Measurements from ENCODE around the gene FOXI1. TPM values are rescaled to one million over a fixed set of nuclear protein-coding genes. Genes with fewer than 3 reads are reported as not detected.
"Not testable (repeated sequence)": the region's sequence is repeated elsewhere in the genome, so short reads cannot be mapped to it uniquely, and the experiment has no call there.

Gene FOXI1
- total RNA-seq, 3 donors from 2014 or later, result not detected

DNA sequence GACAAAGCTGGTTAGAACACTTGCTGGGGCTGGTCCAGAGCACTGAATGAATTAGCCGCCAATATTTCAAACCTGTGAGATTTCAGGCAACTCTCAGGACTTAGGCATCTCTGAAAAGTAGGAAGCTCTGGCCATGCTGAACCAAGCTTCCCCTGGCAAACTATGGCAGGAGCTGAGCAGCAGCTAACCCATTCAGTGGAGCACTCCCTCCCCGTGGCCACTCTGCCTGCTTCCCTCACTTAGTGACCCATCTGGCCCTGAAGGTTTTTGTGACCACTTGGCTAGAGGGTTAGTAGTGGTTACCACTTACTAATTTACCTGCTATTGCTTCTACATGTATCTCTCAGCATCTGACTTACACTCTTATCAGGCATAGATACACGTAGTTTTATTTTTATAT, 25.5 kb downstream of the FOXI1 start:
- Mint-ChIP-seq H3K36me3 (ENCODE audit: insufficient read depth) (no peaks in the 10 kb centered on the region), H3K9me3 (peaks cover 12% of the 10 kb centered on the region), H3K27me3 (ENCODE audit: low read depth) (peaks cover 21% of the 10 kb centered on the region), H3K4me3 (no peak overlapping the region), H3K4me1 (ENCODE audit: low read depth) (no peaks in the 10 kb centered on the region)
- ATAC-seq (no peak), DNase-seq (no peak)

DNA sequence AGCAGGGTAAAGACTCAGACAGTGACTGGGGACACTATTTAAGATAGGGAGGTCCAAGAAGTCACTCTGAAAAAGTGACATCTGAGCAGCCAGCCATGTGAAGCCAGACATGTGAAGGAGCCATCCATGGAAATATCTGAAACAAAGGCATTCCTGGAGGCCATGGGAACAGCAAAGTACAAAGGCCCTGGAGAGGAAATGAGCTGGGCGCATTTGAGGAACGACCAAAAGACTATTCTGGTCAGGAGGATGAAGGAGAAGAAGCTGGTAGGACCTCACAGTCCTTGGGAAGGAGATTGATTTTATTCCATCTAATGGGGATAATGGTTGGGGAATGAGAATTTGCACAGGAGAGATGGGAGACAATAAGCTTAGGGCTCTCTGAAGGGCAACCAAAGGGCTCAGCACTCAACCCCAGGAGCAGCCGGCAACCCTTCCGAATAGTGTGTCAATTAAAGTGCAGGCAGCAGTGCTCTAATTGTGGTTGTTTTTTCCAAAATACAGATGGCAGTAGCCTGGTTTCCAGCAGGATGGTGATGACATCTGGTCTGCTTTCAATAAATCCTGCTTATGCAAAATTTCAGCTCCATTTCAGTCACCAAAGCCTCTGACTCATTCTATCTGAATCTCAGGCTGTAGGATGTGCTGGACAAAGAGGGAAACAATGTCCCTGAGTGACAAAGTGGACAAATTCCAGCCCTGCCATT, 26.7 kb downstream of the FOXI1 start:
- ATAC-seq, result no peak
- peaks cover 18% of the 10 kb centered on the region for H3K27me3 Mint-ChIP-seq (ENCODE audit: low read depth)
- DNase-seq, result no peak
- H3K4me1 Mint-ChIP-seq (ENCODE audit: low read depth), result no peaks in the 10 kb centered on the region
- H3K9me3 Mint-ChIP-seq, result peaks cover 4% of the 10 kb centered on the region
- no peak overlapping the region for H3K4me3 Mint-ChIP-seq
- H3K36me3 Mint-ChIP-seq (ENCODE audit: insufficient read depth), result no peaks in the 10 kb centered on the region

DNA sequence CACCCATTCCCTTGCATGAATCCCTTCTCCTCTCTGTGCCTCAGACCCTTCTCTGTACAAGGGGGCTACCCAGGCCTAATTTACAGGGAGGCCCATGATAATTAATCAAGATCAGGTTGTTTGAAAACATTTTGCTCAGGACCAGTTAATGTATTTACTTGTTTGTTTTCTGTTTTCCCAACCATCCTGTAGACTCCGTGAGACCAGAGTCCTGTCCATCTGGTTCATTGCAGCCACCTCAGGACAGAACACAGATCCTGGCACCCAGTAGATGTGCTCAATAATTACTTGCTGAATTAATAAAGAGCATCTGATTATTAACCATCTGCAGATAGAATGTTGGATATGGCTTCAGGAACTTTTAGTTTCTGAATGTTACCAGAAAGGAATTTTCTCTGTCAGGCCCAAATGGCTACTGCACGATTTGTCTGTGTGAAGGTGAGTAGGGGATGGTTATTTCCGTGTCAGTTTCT, 27.3 kb downstream of the FOXI1 start:
- no peak for DNase-seq
- Mint-ChIP-seq H3K4me3 (no peak overlapping the region), H3K9me3 (peaks cover 4% of the 10 kb centered on the region), H3K36me3 (ENCODE audit: insufficient read depth) (no peaks in the 10 kb centered on the region), H3K27me3 (ENCODE audit: low read depth) (peaks cover 13% of the 10 kb centered on the region), H3K4me1 (ENCODE audit: low read depth) (no peaks in the 10 kb centered on the region)
- no peak for ATAC-seq

DNA sequence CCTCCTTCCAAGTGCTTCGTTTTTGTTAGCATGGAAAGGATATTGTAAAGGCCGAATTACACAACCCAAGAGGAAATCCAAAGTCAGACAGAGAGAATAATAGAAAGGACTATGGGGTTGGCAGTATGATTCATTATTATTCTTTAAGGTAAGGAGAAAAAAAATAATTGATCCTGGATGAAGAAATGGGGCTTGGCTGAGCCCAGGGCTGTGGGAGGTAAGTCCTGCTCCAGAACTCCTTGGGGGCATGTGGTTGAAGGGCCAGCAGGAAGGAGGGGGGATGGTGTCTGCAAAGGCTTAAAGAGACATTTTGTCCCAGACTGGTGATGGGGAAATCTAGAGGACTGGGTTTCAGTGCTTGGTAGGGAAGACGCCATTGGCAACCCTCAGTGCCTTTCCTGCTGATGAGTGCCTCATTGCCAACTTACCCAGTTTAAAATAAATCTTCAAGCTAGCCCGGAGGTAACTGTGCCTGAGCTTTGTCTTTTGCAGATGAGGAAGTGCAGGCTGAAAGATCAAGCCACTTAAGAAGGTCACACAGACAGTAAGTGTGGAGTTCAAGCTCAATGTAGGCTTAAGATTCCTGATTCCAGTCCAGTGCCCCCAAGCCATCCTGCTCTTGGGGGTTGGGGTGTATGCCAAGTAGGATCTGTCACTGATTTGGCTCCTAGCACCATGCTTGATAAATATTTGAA, 30.2 kb downstream of the FOXI1 start:
- Mint-ChIP-seq H3K27me3 (ENCODE audit: low read depth) (peaks cover 9% of the 10 kb centered on the region), H3K4me3 (no peak overlapping the region), H3K4me1 (ENCODE audit: low read depth) (no peaks in the 10 kb centered on the region), H3K9me3 (no peaks in the 10 kb centered on the region), H3K36me3 (ENCODE audit: insufficient read depth) (no peaks in the 10 kb centered on the region)
- DNase-seq (no peak), ATAC-seq (no peak)

DNA sequence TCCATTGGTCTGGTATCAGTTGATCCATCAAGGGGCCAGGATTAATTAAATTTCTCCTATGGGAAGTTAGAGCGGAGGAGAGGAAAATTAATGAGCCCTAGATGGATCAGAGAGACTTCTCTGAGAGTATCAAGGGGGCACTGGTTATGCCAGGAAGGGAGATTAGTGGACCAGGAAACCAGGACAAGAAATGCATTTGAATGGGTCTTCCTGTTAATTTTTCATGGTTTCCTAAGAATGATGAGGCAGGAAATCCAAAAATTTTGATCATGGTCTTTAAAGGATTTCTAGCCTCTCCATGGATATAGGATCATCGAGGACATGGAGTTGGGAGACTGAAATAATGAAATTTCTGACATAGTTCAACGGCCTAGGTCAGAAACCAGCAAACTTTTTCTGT, 30.8 kb downstream of the FOXI1 start:
- Mint-ChIP-seq H3K36me3 (ENCODE audit: insufficient read depth) (no peaks in the 10 kb centered on the region), H3K27me3 (ENCODE audit: low read depth) (peaks cover 11% of the 10 kb centered on the region), H3K9me3 (no peaks in the 10 kb centered on the region), H3K4me1 (ENCODE audit: low read depth) (no peaks in the 10 kb centered on the region), H3K4me3 (no peak overlapping the region)
- ATAC-seq (no peak), DNase-seq (no peak)

DNA sequence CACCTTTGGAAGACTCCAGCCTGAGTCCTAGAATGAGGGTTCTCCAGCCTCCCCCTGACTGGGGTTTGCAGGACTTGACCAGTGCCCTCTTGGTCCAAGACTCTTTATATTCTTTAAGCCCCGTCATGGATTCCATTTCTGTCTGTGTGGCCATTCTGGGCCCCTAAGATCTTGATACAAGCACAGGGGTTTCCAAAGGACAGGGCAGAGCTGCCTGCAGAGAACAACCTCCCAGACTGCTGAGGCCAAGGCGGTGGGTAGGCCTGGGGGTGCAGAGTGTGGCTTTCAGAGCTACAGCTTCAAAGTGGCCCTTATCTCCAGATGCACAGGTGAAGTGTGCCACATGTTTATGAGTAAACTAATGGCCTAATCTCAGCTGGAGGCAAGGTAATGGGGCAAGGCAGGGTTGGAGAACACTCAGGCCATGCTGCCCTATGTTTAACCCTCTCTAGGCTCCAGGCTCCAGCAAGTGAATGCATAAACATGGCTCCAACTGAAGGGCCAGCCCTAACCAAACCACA, 32.1 kb downstream of the FOXI1 start:
- H3K4me1 Mint-ChIP-seq (ENCODE audit: low read depth), result no peaks in the 10 kb centered on the region
- H3K9me3 Mint-ChIP-seq, result no peaks in the 10 kb centered on the region
- no peaks in the 10 kb centered on the region for H3K36me3 Mint-ChIP-seq (ENCODE audit: insufficient read depth)
- H3K27me3 Mint-ChIP-seq (ENCODE audit: low read depth), result peaks cover 12% of the 10 kb centered on the region
- H3K4me3 Mint-ChIP-seq, result no peak overlapping the region
- DNase-seq (no peak), ATAC-seq (no peak)

DNA sequence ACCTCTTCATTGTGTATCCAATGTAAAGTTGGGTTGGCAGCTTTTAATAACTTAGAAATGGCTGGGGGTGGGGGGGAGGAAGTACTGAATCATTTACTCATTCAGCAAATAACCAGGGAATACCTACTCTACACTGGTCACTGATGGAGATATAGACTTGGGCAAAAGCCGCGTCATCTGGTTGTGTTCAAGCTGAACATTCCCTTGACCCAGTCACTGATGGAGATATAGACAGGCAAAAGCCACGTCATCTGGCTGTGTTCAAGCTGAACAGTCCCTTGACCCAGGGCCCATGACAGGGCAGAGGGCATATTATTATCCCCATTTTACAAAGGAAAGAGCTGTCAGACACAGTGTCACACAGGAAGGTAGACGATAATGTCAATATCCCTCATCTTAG, 32.6 kb downstream of the FOXI1 start:
- DNase-seq (no peak), ATAC-seq (no peak)
- Mint-ChIP-seq H3K9me3 (no peaks in the 10 kb centered on the region), H3K4me3 (no peak overlapping the region), H3K4me1 (ENCODE audit: low read depth) (no peaks in the 10 kb centered on the region), H3K27me3 (ENCODE audit: low read depth) (peaks cover 12% of the 10 kb centered on the region), H3K36me3 (ENCODE audit: insufficient read depth) (no peaks in the 10 kb centered on the region)

DNA sequence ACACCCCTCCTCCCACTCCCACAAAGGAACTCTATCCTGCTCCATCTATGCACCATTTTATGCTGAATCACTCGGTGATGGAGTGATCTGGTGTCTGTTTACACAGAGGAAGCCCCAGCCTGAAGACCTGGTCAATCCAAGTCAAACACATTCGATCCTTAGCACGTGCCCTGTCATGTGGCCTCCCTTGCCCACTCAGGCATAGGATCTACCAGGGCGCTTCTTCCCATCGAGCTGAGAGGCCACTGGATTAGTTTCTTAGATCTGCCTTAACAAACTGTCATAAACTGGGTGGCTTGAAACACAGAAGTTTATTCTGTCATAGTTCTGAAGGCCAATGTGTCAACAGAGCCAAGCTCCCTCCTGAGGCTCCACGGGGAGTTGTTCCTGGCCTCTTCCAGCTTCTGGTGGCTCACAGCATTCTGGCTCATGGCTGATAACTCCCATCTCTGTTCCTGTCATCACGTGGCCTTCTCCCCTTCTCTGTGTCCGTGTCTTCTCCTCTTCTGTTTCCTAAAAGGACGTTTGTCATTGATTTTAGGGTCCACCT, 34.2 kb downstream of the FOXI1 start:
- Mint-ChIP-seq H3K4me1 (ENCODE audit: low read depth) (no peaks in the 10 kb centered on the region), H3K4me3 (no peak overlapping the region), H3K36me3 (ENCODE audit: insufficient read depth) (no peaks in the 10 kb centered on the region), H3K27me3 (ENCODE audit: low read depth) (peaks cover 10% of the 10 kb centered on the region), H3K9me3 (no peaks in the 10 kb centered on the region)
- no peak for ATAC-seq
- no peak for DNase-seq

DNA sequence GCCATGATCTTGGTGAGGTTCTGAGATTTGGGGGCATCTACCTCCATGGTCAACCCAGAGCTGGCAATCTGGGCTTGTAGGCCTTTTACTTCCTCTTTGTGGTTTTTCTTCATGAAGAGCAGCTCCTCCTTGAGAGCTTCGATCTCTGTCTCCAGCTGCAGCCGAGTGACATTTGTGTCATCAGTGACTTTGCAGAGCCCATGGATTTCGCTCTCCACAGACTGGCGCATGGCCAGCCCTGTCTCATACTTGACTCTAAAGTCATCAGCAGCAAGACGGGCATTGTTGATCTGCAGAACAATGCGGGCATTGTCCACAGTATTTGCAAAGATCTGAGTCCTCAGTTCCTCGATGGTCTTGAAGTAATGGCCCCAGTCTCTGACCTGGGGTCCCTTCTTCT, 35.5 kb downstream of the FOXI1 start:
- H3K27me3 Mint-ChIP-seq (ENCODE audit: low read depth), result peaks cover 10% of the 10 kb centered on the region
- not testable (repeated sequence) for DNase-seq; ATAC-seq; H3K4me1 Mint-ChIP-seq (ENCODE audit: low read depth); H3K9me3 Mint-ChIP-seq; H3K4me3 Mint-ChIP-seq; H3K36me3 Mint-ChIP-seq (ENCODE audit: insufficient read depth)

DNA sequence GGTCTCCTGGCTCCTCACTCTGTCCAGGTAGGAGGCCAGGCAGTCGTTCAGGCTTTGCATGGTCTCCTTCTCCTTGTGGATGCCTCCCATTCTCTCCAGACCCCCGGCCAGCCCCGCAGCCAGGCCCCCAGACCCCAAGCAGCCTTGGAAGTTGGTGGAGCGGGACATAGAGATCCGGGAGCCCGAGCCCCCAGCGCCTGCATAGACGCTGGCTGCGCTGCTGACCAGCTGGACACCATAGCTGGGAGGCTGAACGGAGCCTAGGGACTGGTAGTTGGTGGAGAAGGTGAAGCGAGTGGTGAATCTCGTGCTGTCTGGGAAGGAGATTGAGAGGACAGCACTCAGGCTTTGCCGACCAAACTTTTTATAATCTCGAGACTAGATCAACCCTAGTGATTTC, 35.9 kb downstream of the FOXI1 start:
- ATAC-seq (no peak), DNase-seq (no peak)
- Mint-ChIP-seq H3K4me3 (no peak overlapping the region), H3K36me3 (ENCODE audit: insufficient read depth) (no peaks in the 10 kb centered on the region), H3K27me3 (ENCODE audit: low read depth) (peaks cover 9% of the 10 kb centered on the region), H3K4me1 (ENCODE audit: low read depth) (no peaks in the 10 kb centered on the region), H3K9me3 (no peaks in the 10 kb centered on the region)

DNA sequence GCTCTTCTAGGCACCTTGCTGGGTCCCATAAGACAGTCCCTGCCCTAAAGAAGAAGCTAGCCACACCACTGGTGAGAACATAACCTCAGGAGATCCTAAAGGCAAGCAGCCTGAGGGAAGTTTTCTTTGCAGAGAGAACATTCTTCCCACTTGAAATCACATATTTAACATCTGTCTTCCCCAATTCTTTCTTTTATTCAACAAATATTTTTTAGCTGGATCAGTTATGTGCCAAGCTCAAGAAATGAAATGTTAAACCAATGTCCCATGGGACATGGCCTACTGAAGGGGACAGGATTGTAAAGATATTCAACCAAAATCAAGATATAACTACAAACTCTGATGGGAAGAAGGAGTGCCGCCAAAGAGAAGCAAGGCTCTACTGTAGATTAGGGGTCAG, 36.5 kb downstream of the FOXI1 start:
- no peaks in the 10 kb centered on the region for H3K9me3 Mint-ChIP-seq
- peaks cover 9% of the 10 kb centered on the region for H3K27me3 Mint-ChIP-seq (ENCODE audit: low read depth)
- no peaks in the 10 kb centered on the region for H3K36me3 Mint-ChIP-seq (ENCODE audit: insufficient read depth)
- no peak overlapping the region for H3K4me3 Mint-ChIP-seq
- no peaks in the 10 kb centered on the region for H3K4me1 Mint-ChIP-seq (ENCODE audit: low read depth)
- no peak for DNase-seq
- ATAC-seq, result no peak

DNA sequence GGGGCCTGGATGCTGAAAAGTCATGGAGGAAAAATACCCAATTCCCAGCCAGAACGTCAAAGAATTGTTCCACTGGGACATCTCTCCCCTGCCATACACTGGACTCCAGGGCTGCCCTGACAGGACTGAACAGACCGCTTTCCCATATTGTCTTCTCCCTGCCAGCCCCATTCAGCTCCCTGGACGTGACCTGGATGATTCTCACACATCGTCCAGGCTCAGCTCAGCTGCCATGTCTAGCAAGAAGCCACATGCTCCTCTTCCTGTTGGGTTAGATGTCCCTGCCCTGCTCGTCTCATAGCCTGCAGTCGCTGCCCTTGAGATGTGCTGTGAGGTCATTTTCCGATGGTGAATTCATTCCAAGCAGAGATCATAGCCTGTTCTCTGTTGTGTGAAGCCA, 37.4 kb downstream of the FOXI1 start:
- Mint-ChIP-seq H3K4me3 (no peak overlapping the region), H3K4me1 (ENCODE audit: low read depth) (no peaks in the 10 kb centered on the region), H3K9me3 (no peaks in the 10 kb centered on the region), H3K27me3 (ENCODE audit: low read depth) (peaks cover 9% of the 10 kb centered on the region), H3K36me3 (ENCODE audit: insufficient read depth) (no peaks in the 10 kb centered on the region)
- ATAC-seq (no peak), DNase-seq (no peak)

DNA sequence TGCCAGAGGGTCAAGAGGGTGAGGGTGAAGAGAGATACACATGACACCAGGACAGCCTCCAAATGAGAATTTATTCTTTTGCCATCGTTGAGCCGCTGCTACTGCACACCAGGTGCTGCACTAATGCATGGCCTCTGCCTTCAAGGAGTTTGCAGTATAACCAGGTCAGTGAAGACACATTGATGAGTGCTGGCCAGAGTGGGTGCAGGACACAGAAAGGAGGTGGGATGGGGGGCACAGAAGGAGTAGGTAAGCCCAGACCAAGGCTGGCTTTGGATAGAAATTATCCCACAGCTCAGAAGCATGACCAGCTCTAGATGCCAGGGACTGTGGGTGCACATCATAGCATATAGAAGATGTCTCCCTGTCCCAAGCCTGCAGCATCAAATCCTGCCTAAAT, 38.0 kb downstream of the FOXI1 start:
- no peaks in the 10 kb centered on the region for H3K9me3 Mint-ChIP-seq
- ATAC-seq (no peak), DNase-seq (no peak)
- no peaks in the 10 kb centered on the region for H3K4me1 Mint-ChIP-seq (ENCODE audit: low read depth)
- peaks cover 9% of the 10 kb centered on the region for H3K27me3 Mint-ChIP-seq (ENCODE audit: low read depth)
- no peaks in the 10 kb centered on the region for H3K36me3 Mint-ChIP-seq (ENCODE audit: insufficient read depth)
- H3K4me3 Mint-ChIP-seq, result no peak overlapping the region

DNA sequence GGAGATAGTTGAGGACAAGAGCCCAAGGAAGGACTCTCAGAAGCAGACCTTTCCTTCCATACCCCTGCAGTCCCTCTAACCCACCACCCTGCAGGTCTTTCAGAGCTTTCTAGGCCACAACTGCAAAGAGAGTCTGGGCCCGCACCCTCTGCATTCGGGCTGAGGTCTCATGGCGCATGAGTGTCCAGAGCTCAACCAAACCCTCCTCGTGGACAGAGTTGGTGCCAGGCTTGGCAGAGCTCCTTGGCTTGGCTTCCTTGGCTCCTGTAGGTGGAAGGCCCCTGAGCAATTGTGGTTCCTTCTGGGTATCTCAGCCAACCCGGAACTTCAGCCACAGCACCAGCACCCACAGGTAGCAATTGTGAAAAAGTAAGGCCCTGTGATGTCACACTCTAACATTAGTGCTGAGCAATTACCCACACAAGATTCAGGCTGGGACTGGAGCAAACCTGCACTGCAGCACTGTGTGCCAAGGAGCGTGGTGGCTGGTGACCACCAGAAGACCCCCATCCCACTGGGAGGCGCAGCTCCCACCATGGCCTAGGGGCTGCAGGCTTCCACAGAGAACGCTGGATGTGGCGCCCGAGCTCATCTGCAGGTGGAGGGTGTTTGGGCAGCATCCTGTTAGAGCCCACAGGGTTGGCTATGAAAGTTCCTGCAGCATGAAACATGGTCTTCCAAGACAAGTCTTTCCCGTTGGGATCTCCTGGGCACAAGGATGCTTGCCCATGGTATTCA, 38.8 kb downstream of the FOXI1 start:
- no peaks in the 10 kb centered on the region for H3K9me3 Mint-ChIP-seq
- no peak for ATAC-seq
- no peaks in the 10 kb centered on the region for H3K4me1 Mint-ChIP-seq (ENCODE audit: low read depth)
- no peaks in the 10 kb centered on the region for H3K36me3 Mint-ChIP-seq (ENCODE audit: insufficient read depth)
- H3K4me3 Mint-ChIP-seq, result no peak overlapping the region
- peaks cover 11% of the 10 kb centered on the region for H3K27me3 Mint-ChIP-seq (ENCODE audit: low read depth)
- DNase-seq, result no peak
